Lower leg skin (tissue), 3 donors: ENCODE measurements around the gene UBAP1.
A peak's percentile ranks its signal among the peaks of the same experiment; 100 is the strongest.

ENCODE experiments used
- CTCF ChIP-seq, 3 donors: fragments of 450-650 bp; IDR thresholded peaks; one replicate each; pipeline ENCODE4 v1.5.1; 2016; ENCODE audit warnings: antibody characterized with exemption in 3 of 3, mild to moderate bottlenecking in 3 of 3, moderate library complexity in 2 of 3
- POLR2A ChIP-seq, 2 donors: fragments of 450-650 bp; IDR thresholded peaks; one replicate each; pipeline ENCODE4 v1.6.1; 2016 to 2017; ENCODE audit warnings: antibody characterized with exemption in 2 of 2, mild to moderate bottlenecking in 1 of 2, moderate library complexity in 1 of 2

- TF ChIP-seq CTCF (IDR thresholded peaks at IDR 0.05), result peak in 1 of 3 donors; percentile 84
- TF ChIP-seq POLR2A (IDR thresholded peaks at IDR 0.05), result no peak
Measured at GRCh38 chr9:34252670-34253459, 74.0 kb downstream of the UBAP1 start.
